Measurements from ENCODE around the gene NXPH1. TPM values are rescaled to one million over a fixed set of nuclear protein-coding genes. Genes with fewer than 3 reads are reported as not detected.

NXPH1 gene
- total RNA-seq, 4 donors from 2014 or later: not detected

- Histone ChIP-seq H3K27ac (replicated peaks in 1 of 4) (no peak overlapping the region), H3K36me3 (no peaks in the 10 kb centered on the region), H3K27me3 (no peaks in the 10 kb centered on the region), H3K4me3 (no peak overlapping the region), H3K9me3 (no peaks in the 10 kb centered on the region), H3K4me1 (no peaks in the 10 kb centered on the region)
- no peak for DNase-seq (ENCODE audit: extremely low spot score)
- TF ChIP-seq POLR2A (IDR thresholded peaks at IDR 0.05; ENCODE audit: low read depth) (no peak), EP300 (IDR thresholded peaks at IDR 0.05) (no peak), CTCF (IDR thresholded peaks at IDR 0.05) (no peak), POLR2AphosphoS5 (IDR thresholded peaks at IDR 0.05) (no peak)
- intact Hi-C loops (cut with DNase I): no loop called here
These were observed 347.8 kb downstream of the NXPH1 start for GRCh38 chr7:8781166-8781565.

DNA sequence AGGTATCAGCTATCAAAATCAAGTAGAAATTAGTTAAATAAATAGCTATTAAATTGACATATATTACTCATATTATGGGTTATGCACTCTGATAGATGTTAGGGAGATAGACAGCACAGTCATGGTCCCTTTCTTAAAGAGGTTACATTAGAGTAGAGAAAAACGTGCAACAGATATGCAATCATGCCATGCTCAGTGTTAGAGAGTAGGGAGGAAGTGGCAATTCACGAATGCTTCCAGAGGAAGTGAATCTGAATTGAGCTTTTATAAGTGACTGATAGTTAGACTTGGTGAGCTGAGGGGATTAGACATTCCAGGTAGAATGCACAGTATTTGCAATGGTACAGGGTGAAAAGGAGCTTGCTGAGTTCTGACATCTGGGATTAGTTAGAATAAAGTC is 349.8 kb downstream of the NXPH1 start:
- Histone ChIP-seq H3K4me3 (no peak overlapping the region), H3K27ac (replicated peaks in 1 of 4) (no peak overlapping the region), H3K4me1 (no peaks in the 10 kb centered on the region), H3K9me3 (no peaks in the 10 kb centered on the region), H3K27me3 (no peaks in the 10 kb centered on the region), H3K36me3 (no peaks in the 10 kb centered on the region)
- WGBS: 28% methylated on average over 2 of the region's 2 CpGs
- no peak for DNase-seq (ENCODE audit: extremely low spot score)
- intact Hi-C loops (cut with DNase I): no loop called here
- TF ChIP-seq POLR2AphosphoS5 (IDR thresholded peaks at IDR 0.05) (no peak), POLR2A (IDR thresholded peaks at IDR 0.05; ENCODE audit: low read depth) (no peak), CTCF (IDR thresholded peaks at IDR 0.05) (no peak), EP300 (IDR thresholded peaks at IDR 0.05) (no peak)

GRCh38 chr7:8785081-8785480 is 351.7 kb downstream of the NXPH1 start:
- intact Hi-C loops (cut with DNase I): no loop called here
- Histone ChIP-seq H3K9me3 (no peaks in the 10 kb centered on the region), H3K36me3 (no peaks in the 10 kb centered on the region), H3K4me3 (no peak overlapping the region), H3K27ac (replicated peaks in 1 of 4) (no peak overlapping the region), H3K4me1 (no peaks in the 10 kb centered on the region), H3K27me3 (no peaks in the 10 kb centered on the region)
- TF ChIP-seq CTCF (IDR thresholded peaks at IDR 0.05): no peak
- TF ChIP-seq POLR2AphosphoS5 (IDR thresholded peaks at IDR 0.05): no peak
- no peak for TF ChIP-seq EP300 (IDR thresholded peaks at IDR 0.05)
- no peak for TF ChIP-seq POLR2A (IDR thresholded peaks at IDR 0.05; ENCODE audit: low read depth)
- DNase-seq (ENCODE audit: extremely low spot score): no peak

DNA sequence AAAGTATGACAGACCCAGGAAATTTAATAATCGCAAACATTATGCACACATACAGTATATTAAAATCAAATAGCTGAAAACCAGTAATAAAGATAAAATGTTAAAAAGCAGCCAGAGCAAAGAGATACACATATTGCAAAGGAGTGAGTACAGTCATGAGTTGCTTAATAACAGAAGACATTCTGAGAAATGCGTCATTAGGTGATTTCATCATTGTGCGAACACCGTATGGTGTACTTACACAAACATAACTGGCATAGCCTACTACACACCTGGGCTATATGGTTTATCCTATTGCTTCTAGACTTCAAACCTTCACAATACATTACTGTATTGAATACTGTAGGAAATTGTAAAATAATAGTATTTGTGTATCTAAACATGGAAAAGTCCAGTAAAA is 367.6 kb downstream of the NXPH1 start:
- no peak overlapping the region for H3K27ac ChIP-seq (replicated peaks in 1 of 4)
- H3K9me3 ChIP-seq: no peaks in the 10 kb centered on the region
- H3K4me1 ChIP-seq: no peaks in the 10 kb centered on the region
- no peaks in the 10 kb centered on the region for H3K27me3 ChIP-seq
- H3K4me3 ChIP-seq: no peak overlapping the region
- DNase-seq (ENCODE audit: extremely low spot score): no peak
- intact Hi-C loops (cut with DNase I): no loop called here
- WGBS: 97% methylated on average over 4 of the region's 4 CpGs
- TF ChIP-seq EP300 (IDR thresholded peaks at IDR 0.05): no peak
- TF ChIP-seq CTCF (IDR thresholded peaks at IDR 0.05): no peak
- TF ChIP-seq POLR2AphosphoS5 (IDR thresholded peaks at IDR 0.05): no peak
- no peak for TF ChIP-seq POLR2A (IDR thresholded peaks at IDR 0.05; ENCODE audit: low read depth)
- no peaks in the 10 kb centered on the region for H3K36me3 ChIP-seq

Other genes with a start within 250 kb of the NXPH1 start
- gene ICA1, start 171.4 kb upstream of the NXPH1 start, total RNA-seq: 1 to 10 TPM; 4.1 to 7.4 (median 5.8) TPM